SU-DHL-6 (cell line): ENCODE results near the gene ACBD7.

Experiments
- H2AFZ ChIP-seq: fragments of 200-600 bp; sonication (generic); 2 replicates; pipeline ENCODE4 v1.6.1; 2014; ENCODE audit warnings: low read depth, mild to moderate bottlenecking, moderate library complexity, mixed read lengths, antibody characterized with exemption, low read length; ENCODE audit not compliant: severe bottlenecking
- H3F3A ChIP-seq: fragments of 200-600 bp; shearing (Covaris generic); 2 replicates; pipeline ENCODE4 v1.6.0; 2016; ENCODE audit warnings: antibody characterized with exemption, mild to moderate bottlenecking; ENCODE audit not compliant: insufficient read depth
- H3K27ac ChIP-seq: fragments of 200-600 bp; sonication (generic); 2 replicates; pipeline ENCODE4 v1.5.1; 2016; ENCODE audit warnings: low read depth, mild to moderate bottlenecking, low read length, moderate library complexity, mixed read lengths
- H3K27me3 ChIP-seq: fragments of 200-600 bp; sonication (generic), shearing (Covaris generic); 2 replicates; pipeline ENCODE4 v1.6.0; 2014; ENCODE audit warnings: mild to moderate bottlenecking, low read length
- H3K36me3 ChIP-seq: fragments of 200-600 bp; sonication (generic); 2 replicates; pipeline ENCODE4 v1.6.1; 2014; ENCODE audit warnings: mild to moderate bottlenecking, low read length, mixed read lengths
- H3K4me2 ChIP-seq: fragments of 300-600, 200-600 bp; shearing (Covaris generic), sonication (generic); 2 replicates; pipeline ENCODE4 v1.6.0; 2014; ENCODE audit warnings: low read length, low read depth, mild to moderate bottlenecking; ENCODE audit not compliant: poor library complexity, severe bottlenecking
- H3K4me3 ChIP-seq: fragments of 200-600 bp; sonication (generic); 2 replicates; pipeline ENCODE4 v1.5.1; 2014; ENCODE audit warnings: antibody characterized with exemption, low read length, mild to moderate bottlenecking, mixed read lengths; ENCODE audit not compliant: insufficient read depth, poor library complexity, severe bottlenecking
- H3K79me2 ChIP-seq: fragments of 200-600 bp; sonication (generic); 2 replicates; pipeline ENCODE4 v1.6.1; 2014; ENCODE audit warnings: mild to moderate bottlenecking, low read length, moderate library complexity; ENCODE audit not compliant: insufficient read depth
- H3K9ac ChIP-seq: fragments of 200-600 bp; sonication (generic); 2 replicates; pipeline ENCODE4 v1.7.0; 2014; ENCODE audit warnings: mild to moderate bottlenecking, low read length
- H3K9me2 ChIP-seq: fragments of 200-600 bp; sonication (generic); replicated peaks from 2 replicates; pipeline ENCODE4 v1.6.1; 2014; ENCODE audit warnings: low read length; ENCODE audit not compliant: insufficient read depth
- H3K9me3 ChIP-seq: fragments of 200-600 bp; sonication (generic); 2 replicates; pipeline ENCODE4 v1.6.1; 2014; ENCODE audit warnings: low read length, mixed read lengths; ENCODE audit not compliant: insufficient read depth
- H4K20me1 ChIP-seq: fragments of 200-600 bp; sonication (generic); 2 replicates; pipeline ENCODE4 v1.6.1; 2014; ENCODE audit warnings: low read depth, mild to moderate bottlenecking, antibody characterized with exemption, low read length, moderate library complexity, mixed read lengths
- EZH2phosphoT487 ChIP-seq: fragments of 200-600 bp; sonication (generic), shearing (Covaris generic); conservative IDR thresholded peaks from 2 replicates; pipeline ENCODE4 v1.6.1; 2018; ENCODE audit warnings: mild to moderate bottlenecking, antibody characterized with exemption, low read length, moderate library complexity, mixed read lengths
- TF ChIP-seq, protein P1 (sequence below): fragments of 200-600 bp; sonication (generic); IDR thresholded peaks from one replicate; pipeline ENCODE4 v1.5.1; 2017; ENCODE audit warnings: antibody characterized with exemption, mild to moderate bottlenecking, low read length, moderate library complexity; ENCODE audit not compliant: insufficient read depth, poor library complexity, severe bottlenecking

The ACBD7 gene

DNA sequence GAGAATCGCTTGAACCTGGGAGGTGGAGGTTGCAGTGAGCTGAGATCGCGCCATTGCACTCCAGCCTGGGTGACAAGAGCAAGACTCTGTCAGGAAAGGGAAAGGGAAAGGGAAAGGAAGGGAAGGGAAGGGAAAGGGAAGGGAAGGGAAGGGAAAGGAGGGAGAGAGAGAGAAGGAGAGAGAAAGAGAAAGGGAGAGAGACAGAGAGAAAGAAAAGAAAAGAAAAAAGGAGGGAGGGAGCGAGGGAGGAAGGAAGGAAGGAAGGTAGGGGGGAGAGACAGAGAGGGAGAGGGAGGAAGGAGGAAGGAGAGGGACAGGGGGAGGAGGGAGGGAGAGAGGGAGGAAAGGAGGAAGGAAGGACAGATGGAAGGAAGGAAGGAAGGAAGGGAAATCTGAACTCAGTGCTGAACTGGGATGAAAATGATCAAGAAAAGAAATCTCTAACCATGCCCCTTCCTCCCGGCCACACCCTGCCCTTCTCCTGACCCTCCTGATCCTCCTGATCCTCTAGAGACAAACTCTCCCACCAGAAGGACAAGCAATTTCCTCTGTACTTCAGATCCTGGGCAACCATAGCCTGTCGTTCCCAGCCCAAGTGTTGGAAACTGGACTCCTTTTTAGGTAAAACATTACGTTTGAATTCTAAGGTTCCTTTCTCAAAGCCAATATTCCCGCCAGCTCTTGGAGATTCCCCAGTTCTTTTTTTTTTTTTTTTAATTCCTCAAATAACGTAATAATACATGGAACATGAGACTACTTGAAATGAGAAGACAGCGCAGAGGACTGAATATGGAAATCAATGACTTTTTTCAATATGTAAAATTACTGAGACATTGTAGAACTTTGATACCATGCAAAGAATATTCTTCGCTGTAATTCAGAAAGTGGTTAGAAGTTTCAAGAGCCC, 47.8 kb upstream of the ACBD7 start:
- Histone ChIP-seq H3F3A (no peaks in the 10 kb centered on the region), H2AFZ (no peak overlapping the region), H3K27ac (no peak overlapping the region), H3K4me2 (no peak overlapping the region), H3K4me3 (no peak overlapping the region), H3K27me3 (no peaks in the 10 kb centered on the region), H3K79me2 (no peaks in the 10 kb centered on the region), H3K9me3 (no peaks in the 10 kb centered on the region), H4K20me1 (no peaks in the 10 kb centered on the region), H3K9ac (no peak overlapping the region), H3K36me3 (no peaks in the 10 kb centered on the region), H3K9me2 (no peaks in the 10 kb centered on the region)
- no peak for TF ChIP-seq EZH2phosphoT487
- TF ChIP-seq, protein P1, sequence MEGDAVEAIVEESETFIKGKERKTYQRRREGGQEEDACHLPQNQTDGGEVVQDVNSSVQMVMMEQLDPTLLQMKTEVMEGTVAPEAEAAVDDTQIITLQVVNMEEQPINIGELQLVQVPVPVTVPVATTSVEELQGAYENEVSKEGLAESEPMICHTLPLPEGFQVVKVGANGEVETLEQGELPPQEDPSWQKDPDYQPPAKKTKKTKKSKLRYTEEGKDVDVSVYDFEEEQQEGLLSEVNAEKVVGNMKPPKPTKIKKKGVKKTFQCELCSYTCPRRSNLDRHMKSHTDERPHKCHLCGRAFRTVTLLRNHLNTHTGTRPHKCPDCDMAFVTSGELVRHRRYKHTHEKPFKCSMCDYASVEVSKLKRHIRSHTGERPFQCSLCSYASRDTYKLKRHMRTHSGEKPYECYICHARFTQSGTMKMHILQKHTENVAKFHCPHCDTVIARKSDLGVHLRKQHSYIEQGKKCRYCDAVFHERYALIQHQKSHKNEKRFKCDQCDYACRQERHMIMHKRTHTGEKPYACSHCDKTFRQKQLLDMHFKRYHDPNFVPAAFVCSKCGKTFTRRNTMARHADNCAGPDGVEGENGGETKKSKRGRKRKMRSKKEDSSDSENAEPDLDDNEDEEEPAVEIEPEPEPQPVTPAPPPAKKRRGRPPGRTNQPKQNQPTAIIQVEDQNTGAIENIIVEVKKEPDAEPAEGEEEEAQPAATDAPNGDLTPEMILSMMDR = no peak

DNA sequence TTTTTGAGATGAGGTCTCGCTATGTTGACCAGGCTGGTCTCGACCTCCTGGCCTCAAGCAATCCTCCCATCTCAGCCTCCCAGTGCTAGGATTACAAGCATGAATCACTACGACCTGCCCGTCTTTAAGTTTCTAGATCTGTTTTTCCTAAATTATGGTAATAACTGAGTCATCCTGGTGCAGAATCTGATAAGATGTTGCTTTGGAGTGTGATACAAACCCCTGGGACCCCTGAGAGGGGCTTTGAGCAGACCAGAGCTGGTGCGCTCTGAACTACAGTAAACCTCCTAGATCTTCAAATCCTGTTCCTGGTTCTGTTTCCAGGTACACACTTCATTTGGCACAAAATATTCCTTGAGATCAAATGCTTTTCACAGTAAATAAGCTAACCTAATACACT, 42.8 kb upstream of the ACBD7 start:
- H3K27me3 ChIP-seq = no peaks in the 10 kb centered on the region
- H3K9ac ChIP-seq = no peak overlapping the region
- no peaks in the 10 kb centered on the region for H3K36me3 ChIP-seq
- H3K4me2 ChIP-seq = no peak overlapping the region
- no peak overlapping the region for H2AFZ ChIP-seq
- no peaks in the 10 kb centered on the region for H3K79me2 ChIP-seq
- no peak overlapping the region for H3K27ac ChIP-seq
- no peaks in the 10 kb centered on the region for H3K9me2 ChIP-seq
- H4K20me1 ChIP-seq = no peaks in the 10 kb centered on the region
- TF ChIP-seq, protein P1 = no peak
- H3F3A ChIP-seq = no peaks in the 10 kb centered on the region
- H3K4me3 ChIP-seq = no peak overlapping the region
- H3K9me3 ChIP-seq = no peaks in the 10 kb centered on the region

DNA sequence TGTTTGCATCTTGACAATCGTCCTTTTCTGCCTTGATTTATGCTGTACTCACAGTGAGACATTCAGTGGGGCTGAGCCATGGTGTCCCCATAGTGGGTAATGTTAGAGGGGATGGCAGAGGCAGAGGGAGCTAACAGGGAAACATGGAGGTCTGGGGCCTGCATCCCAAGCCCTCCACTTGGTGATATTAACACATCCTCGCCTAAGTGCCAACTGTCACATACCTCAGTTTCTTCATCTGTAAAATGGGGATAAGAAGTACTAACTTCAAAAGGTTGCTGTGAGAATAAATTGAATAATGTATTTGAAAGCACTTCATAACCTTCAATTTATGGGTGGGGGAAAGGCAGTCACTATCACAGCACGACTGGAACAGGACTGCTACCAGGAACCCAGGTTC, 36.3 kb upstream of the ACBD7 start:
- H3K36me3 ChIP-seq = no peaks in the 10 kb centered on the region
- no peaks in the 10 kb centered on the region for H3K27me3 ChIP-seq
- no peaks in the 10 kb centered on the region for H3F3A ChIP-seq
- H3K9me3 ChIP-seq = no peaks in the 10 kb centered on the region
- H3K4me2 ChIP-seq = no peak overlapping the region
- TF ChIP-seq EZH2phosphoT487 = no peak
- TF ChIP-seq, protein P1 = no peak
- no peaks in the 10 kb centered on the region for H4K20me1 ChIP-seq
- H3K4me3 ChIP-seq = no peak overlapping the region
- H3K27ac ChIP-seq = no peak overlapping the region
- H3K79me2 ChIP-seq = no peaks in the 10 kb centered on the region
- no peak overlapping the region for H3K9ac ChIP-seq
- H2AFZ ChIP-seq = no peak overlapping the region
- H3K9me2 ChIP-seq = no peaks in the 10 kb centered on the region
